AG08395 (cell line): ENCODE data around the gene MRPL40.
A peak's percentile ranks its signal among the peaks of the same experiment; 100 is the strongest.

ENCODE experiments used
- DNase-seq: peaks from one replicate; pipeline ENCODE4 v3.0.0; 2012; ENCODE audit warnings: mixed read lengths, low spot score

The MRPL40 gene

GRCh38 chr22:19432133-19432851, at the start of gene MRPL40:
TSS of gene MRPL40 (plus strand) at chr22:19432545. CDS start at chr22:19432555, 10 bp downstream.
- DNase-seq = peak; percentile 97

GRCh38 chr22:19383292-19383691, 49.1 kb upstream of the MRPL40 start:
- no peak for DNase-seq

- DNase-seq = no peak
These were observed 47.0 kb upstream of the MRPL40 start for GRCh38 chr22:19385221-19385906.

- no peak for DNase-seq
These were observed 46.1 kb upstream of the MRPL40 start for GRCh38 chr22:19386248-19386647.

- DNase-seq = no peak
These were observed 45.3 kb upstream of the MRPL40 start for GRCh38 chr22:19387038-19387437.

GRCh38 chr22:19387575-19387974, 44.8 kb upstream of the MRPL40 start:
- DNase-seq = no peak

- DNase-seq = no peak
These were observed 38.6 kb upstream of the MRPL40 start for GRCh38 chr22:19393704-19394103.

- no peak for DNase-seq
These were observed 37.9 kb upstream of the MRPL40 start for GRCh38 chr22:19394274-19395050.

GRCh38 chr22:19395276-19395675, 37.1 kb upstream of the MRPL40 start:
- no peak for DNase-seq

GRCh38 chr22:19396561-19396933, 35.8 kb upstream of the MRPL40 start:
- DNase-seq = no peak

GRCh38 chr22:19396934-19397733, 35.2 kb upstream of the MRPL40 start:
- no peak for DNase-seq

GRCh38 chr22:19397734-19398104, 34.6 kb upstream of the MRPL40 start:
- DNase-seq = no peak

- peak; percentile 28 for DNase-seq
These were observed 34.1 kb upstream of the MRPL40 start for GRCh38 chr22:19398206-19398605.

GRCh38 chr22:19398652-19399051, 33.7 kb upstream of the MRPL40 start:
- DNase-seq = no peak

- DNase-seq = no peak
These were observed 31.5 kb upstream of the MRPL40 start for GRCh38 chr22:19400881-19401280.

- DNase-seq = no peak
These were observed 30.9 kb upstream of the MRPL40 start for GRCh38 chr22:19401483-19401882.

GRCh38 chr22:19402642-19403191, 29.6 kb upstream of the MRPL40 start:
- no peak for DNase-seq

GRCh38 chr22:19404676-19405075, 27.7 kb upstream of the MRPL40 start:
- DNase-seq = no peak

GRCh38 chr22:19405133-19405532, 27.2 kb upstream of the MRPL40 start:
- DNase-seq = no peak

GRCh38 chr22:19405652-19406051, 26.7 kb upstream of the MRPL40 start:
- DNase-seq = no peak

- no peak for DNase-seq
These were observed 26.0 kb upstream of the MRPL40 start for GRCh38 chr22:19406281-19406811.

GRCh38 chr22:19406846-19407245, 25.5 kb upstream of the MRPL40 start:
- DNase-seq = no peak
